ENCODE data around the gene PSRC1. TPM values are rescaled to one million over a fixed set of nuclear protein-coding genes. Genes with fewer than 3 reads are reported as not detected.
"Not testable (repeated sequence)": the region's sequence is repeated elsewhere in the genome, so short reads cannot be mapped to it uniquely, and the experiment has no call there.

The PSRC1 gene
- total RNA-seq, 4 donors from 2014 or later: 2.3 to 13.1 (median 8.7) TPM

GRCh38 chr1:109309347-109309746 lies 26.4 kb upstream of the PSRC1 start:
- DNase-seq: no peak
- peaks cover 0 to 40% (median 0%) of the 10 kb centered on the region in 3 donors for H3K36me3 ChIP-seq
- H3K27me3 ChIP-seq: no peaks in the 10 kb centered on the region
- H3K4me1 ChIP-seq: peaks cover 0 to 42% (median 6%) of the 10 kb centered on the region in 3 donors
- TF ChIP-seq CTCF (IDR thresholded peaks at IDR 0.05) (no peak), POLR2A (IDR thresholded peaks at IDR 0.05) (no peak)
- whole genome bisulfite sequencing, 2 donors: 70 to 76% methylated on average over 2 of the region's 2 CpGs
- no peaks in the 10 kb centered on the region for H3K9me3 ChIP-seq
- H3K4me3 ChIP-seq: no peak overlapping the region
- H3K27ac ChIP-seq: peak overlapping the region in 1 of 4 donors; percentile 76
- intact Hi-C loops (cut with DNase I): no loop called here

DNA sequence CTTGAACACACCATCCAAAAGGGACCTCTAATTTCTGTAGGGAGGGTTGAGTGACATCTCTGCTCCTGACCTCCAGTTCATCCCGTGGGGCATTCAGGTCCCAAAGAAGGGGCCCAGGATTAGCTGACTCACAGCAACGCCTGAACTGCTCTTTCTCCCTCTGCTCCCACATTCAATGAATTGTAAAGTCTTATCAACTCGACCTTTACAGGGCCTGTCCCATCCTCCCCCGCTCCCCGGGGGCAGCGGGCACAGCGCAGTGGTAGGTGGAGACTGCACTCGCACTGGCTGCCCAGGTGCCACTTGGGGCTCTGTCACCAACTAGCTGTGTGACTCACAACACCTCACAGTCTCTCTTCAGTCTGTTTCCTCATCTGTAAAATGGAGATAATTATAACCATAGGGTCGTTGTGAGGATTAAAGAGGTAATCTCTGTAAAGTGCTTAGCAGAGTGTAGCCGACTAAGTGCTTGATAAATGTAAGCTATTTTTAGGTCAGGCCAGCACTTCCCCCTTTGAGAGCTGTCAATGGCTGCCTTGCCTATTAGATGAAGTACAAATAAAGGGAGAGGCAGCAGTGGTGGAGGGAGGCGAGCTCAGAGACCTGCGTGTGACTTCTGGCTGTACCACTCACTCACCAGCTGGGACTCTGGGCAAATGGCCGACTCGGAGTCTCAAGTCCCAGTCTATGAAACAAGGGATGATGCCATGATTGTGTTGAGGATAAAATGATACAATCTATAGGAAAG lies 24.5 kb upstream of the PSRC1 start:
- DNase-seq: no peak
- Histone ChIP-seq H3K27me3 (no peaks in the 10 kb centered on the region), H3K9me3 (no peaks in the 10 kb centered on the region), H3K36me3 (peaks cover 0 to 21% (median 0%) of the 10 kb centered on the region in 3 donors), H3K4me1 (peaks cover 0 to 31% (median 6%) of the 10 kb centered on the region in 3 donors), H3K4me3 (no peak overlapping the region), H3K27ac (peak overlapping the region in 3 of 4 donors; percentile 70 to 76 (median 71))
- intact Hi-C loops (cut with DNase I): no loop called here
- WGBS, 2 donors: 54 to 58% methylated on average over 14 of the region's 14 CpGs
- TF ChIP-seq POLR2A (IDR thresholded peaks at IDR 0.05) (no peak), CTCF (IDR thresholded peaks at IDR 0.05) (no peak)

GRCh38 chr1:109306832-109307273 lies 23.9 kb upstream of the PSRC1 start, which contains the start of gene MYBPHL:
Gene MYBPHL (minus strand): TSS chr1:109307011. CDS start chr1:109306991, 20 bp downstream.
- WGBS, 2 donors: 60 to 63% methylated on average over 1 of the region's 7 CpGs

GRCh38 chr1:109305991-109306390 lies 23.0 kb upstream of the PSRC1 start:
- intact Hi-C loops (cut with DNase I); DNase-seq; H3K27me3 ChIP-seq; H3K36me3 ChIP-seq; H3K4me3 ChIP-seq; H3K9me3 ChIP-seq: not testable (repeated sequence)
- H3K4me1 ChIP-seq: peaks cover 0 to 31% (median 6%) of the 10 kb centered on the region in 3 donors
- peak overlapping the region in 3 of 4 donors; percentile 70 to 76 (median 71) for H3K27ac ChIP-seq
- 52 to 53% methylated on average over 3 to 7 of the region's 10 CpGs for WGBS, 2 donors

More at GRCh38 chr1:109306832-109307273, 23.9 kb upstream of the PSRC1 start, which contains the start of gene MYBPHL:
- H3K36me3 ChIP-seq: peaks cover 0 to 15% (median 0%) of the 10 kb centered on the region in 3 donors
- no peak within 1 kb of the TSS for H3K4me3 ChIP-seq
- H3K4me1 ChIP-seq: peaks cover 0 to 31% (median 6%) of the 10 kb centered on the region in 3 donors
- peak within 1 kb of the TSS in 3 of 4 donors; percentile 70 to 76 (median 71) for H3K27ac ChIP-seq
- intact Hi-C loops (cut with DNase I): no loop called here
- no peak for DNase-seq
- no peak for TF ChIP-seq CTCF (IDR thresholded peaks at IDR 0.05)
- no peak for TF ChIP-seq POLR2A (IDR thresholded peaks at IDR 0.05)
- no peaks in the 10 kb centered on the region for H3K27me3 ChIP-seq
- no peaks in the 10 kb centered on the region for H3K9me3 ChIP-seq

DNA sequence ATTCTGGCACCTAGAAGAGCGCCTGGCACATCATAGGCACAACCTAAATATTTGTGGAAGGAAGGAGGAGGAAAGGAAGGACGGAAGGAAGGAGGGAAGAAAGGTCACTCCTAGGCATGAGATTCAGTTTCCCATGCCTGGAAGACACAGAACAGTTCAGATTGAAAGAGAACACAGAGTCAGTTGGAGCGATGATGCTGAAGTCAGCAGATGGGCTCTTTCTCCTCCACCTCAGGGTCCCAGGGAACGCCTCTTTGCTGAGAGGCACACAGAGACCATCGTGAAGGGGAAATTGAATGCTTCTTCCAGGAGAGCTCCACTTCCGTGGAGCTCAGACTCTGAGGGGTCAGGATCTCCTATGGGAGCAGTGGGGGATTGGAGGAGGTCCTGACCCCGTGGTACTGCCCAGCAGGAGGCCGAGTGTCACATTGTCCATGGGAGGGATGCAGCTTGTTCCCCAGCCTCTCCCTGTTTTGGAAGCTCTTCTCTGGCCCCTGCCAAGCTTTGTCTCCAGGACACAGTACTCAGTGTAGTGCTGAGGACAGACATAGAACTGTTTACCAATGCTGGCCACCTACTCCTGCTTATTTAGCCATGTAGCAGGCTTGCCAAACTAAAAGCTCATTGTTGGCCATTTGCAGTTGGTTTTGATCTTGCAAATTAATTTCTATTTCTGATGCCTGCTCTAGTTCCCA lies 21.4 kb upstream of the PSRC1 start:
- no peaks in the 10 kb centered on the region for H3K36me3 ChIP-seq
- WGBS, 2 donors: 59 to 72% methylated on average over 6 to 8 of the region's 8 CpGs
- intact Hi-C loops (cut with DNase I): no loop called here
- no peak overlapping the region for H3K4me3 ChIP-seq
- no peak for DNase-seq
- peaks cover 0 to 40% (median 10%) of the 10 kb centered on the region in 3 donors for H3K4me1 ChIP-seq
- H3K27ac ChIP-seq: peak overlapping the region in 3 of 4 donors; percentile 67 to 71 (median 70)
- TF ChIP-seq POLR2A (IDR thresholded peaks at IDR 0.05): no peak
- TF ChIP-seq CTCF (IDR thresholded peaks at IDR 0.05): no peak
- no peaks in the 10 kb centered on the region for H3K9me3 ChIP-seq
- H3K27me3 ChIP-seq: no peaks in the 10 kb centered on the region
